HG02938 (cell line): ENCODE results near the gene SHD.
"Not testable (repeated sequence)": the region's sequence is repeated elsewhere in the genome, so short reads cannot be mapped to it uniquely, and the experiment has no call there.

ENCODE experiments used
- ATAC-seq: cut with Tn5 transposase; IDR thresholded peaks from one replicate; pipeline ENCODE4 v1.9.1; 2021; ENCODE audit warnings: mild to moderate bottlenecking, moderate library complexity; ENCODE audit not compliant: unreplicated experiment

SHD gene

GRCh38 chr19:4278419-4279266 lies at the start of gene SHD:
SHD (plus strand) TSS chr19:4279266; CDS start chr19:4280064, 798 bp downstream.
- no peak for ATAC-seq

DNA sequence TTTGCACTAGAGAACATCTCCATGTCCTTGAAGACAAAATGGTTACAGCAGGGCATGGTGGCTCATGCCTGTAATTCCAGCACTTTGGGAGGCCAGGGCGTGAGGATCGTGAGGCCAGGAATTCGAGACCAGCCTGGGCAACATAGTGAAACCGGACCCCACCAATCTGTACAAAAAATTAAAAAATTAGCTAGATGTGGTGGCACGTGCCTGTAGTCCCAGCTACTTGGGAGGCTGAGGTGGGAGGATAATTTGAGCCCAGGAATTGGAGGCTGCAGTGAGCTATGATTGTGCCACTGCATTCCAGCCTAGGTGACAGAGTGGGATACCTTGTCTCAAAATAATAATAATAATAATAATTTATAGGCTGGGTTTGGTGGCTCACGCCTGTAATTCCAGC lies 48.8 kb upstream of the SHD start:
- ATAC-seq: not testable (repeated sequence)

DNA sequence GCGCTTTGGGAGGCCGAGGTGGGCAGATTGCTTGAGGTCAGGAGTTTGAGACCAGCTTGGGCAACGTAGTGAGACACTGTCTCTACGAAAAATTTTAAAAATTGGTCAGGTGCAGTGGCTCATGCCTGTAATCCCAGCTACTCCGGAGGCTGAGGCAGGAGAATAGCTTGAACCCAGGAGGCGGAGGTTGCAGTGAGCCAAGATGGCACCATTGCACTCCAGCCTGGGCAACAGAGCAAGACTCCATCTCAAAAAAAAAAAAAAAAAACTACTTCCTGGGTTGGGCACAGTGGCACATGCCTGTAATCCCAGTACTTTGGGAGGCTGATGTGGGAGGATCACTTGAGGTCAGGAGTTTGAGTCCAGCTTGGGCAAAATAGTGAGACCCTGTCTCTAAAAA lies 47.5 kb upstream of the SHD start:
- not testable (repeated sequence) for ATAC-seq

GRCh38 chr19:4232139-4232538 lies 46.9 kb upstream of the SHD start:
- not testable (repeated sequence) for ATAC-seq

GRCh38 chr19:4232614-4233281 lies 46.3 kb upstream of the SHD start:
- ATAC-seq: no peak

GRCh38 chr19:4233282-4233853 lies 45.7 kb upstream of the SHD start:
- no peak for ATAC-seq

- ATAC-seq: no peak
Measured at GRCh38 chr19:4234142-4234861, 44.8 kb upstream of the SHD start.

- no peak for ATAC-seq
Measured at GRCh38 chr19:4234862-4235201, 44.2 kb upstream of the SHD start.

DNA sequence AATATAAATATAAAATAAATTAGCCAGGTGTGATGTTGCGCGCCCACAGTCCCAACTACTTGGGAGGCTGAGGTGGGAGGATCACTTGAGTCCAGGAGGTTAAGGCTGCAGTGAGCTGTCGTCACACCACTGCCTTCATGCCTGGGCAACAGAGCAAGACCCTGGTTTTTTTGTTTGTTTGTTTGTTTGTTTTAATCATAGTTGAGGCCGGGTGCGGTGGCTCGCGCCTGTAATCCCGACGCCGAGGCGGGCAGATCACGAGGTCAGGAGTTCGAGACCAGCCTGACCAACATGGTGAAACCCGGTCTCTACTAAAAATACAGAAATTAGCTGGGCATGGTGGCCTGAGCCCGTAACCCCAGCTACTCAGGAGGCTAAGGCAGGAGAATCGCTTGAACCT lies 41.6 kb upstream of the SHD start:
- not testable (repeated sequence) for ATAC-seq

DNA sequence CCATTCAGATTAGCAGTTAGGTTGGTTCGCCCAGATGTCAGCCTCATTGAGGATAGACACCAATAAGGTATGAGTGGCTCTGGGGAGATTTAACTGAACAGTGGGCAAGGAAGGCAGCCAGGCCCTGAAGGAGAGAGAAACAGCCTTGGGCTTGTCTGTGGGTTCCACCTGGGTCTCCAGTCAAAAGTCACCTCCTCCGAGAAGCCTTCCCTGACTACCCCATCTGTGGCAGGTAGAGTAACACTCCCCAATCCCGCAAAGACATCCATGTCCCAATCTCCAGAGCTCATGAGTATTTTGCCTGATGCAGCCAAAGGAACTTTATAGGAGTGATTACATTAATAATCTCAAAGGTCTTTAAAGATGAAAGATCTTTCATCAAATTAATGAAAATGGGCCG lies 40.2 kb upstream of the SHD start:
- no peak for ATAC-seq

GRCh38 chr19:4241824-4242430 lies 37.1 kb upstream of the SHD start:
- no peak for ATAC-seq

DNA sequence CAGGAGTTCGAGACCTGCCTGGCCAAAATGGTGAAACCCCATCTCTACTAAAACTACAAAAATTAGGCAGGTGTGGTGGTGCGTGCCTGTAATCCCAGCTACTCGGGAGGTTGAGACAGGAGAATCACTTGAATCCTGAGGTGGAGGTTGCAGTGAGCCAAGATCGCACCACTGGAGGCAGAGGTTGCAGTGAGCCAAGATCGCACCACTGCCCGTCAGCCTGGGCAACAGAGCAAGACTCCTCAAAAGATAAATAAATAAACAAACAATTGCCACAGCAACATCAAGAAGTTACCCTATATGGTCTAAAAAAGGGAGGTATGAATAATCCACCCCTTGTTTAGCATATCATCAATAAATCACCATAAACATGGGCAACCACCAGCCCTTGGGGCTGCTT lies 33.1 kb upstream of the SHD start:
- ATAC-seq: not testable (repeated sequence)

- ATAC-seq: peak; percentile 87
Measured at GRCh38 chr19:4246767-4247593, 32.1 kb upstream of the SHD start, which contains the start of gene YJU2. YJU2 (plus strand) TSS chr19:4247080; CDS start chr19:4247147, 67 bp downstream.

DNA sequence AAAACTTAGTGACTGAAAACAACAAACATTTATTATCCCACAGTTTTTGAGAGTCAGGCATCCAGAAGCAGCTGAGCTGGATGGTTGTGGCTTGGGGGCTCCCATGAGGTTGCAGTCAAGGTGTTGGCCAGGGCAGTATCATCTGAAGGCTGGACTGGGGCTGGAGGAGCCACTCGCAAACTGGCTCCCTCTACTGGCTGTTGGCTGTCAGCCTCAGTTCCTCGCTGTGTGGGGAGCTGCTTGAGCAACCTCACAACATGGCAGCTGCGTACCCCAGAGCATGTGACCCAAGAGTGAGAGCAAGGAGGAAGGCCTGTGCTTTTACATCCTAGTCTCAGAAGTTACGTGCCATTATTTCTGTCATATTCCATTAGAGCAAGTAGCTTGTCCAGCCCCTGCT lies 22.5 kb upstream of the SHD start:
- ATAC-seq: no peak

DNA sequence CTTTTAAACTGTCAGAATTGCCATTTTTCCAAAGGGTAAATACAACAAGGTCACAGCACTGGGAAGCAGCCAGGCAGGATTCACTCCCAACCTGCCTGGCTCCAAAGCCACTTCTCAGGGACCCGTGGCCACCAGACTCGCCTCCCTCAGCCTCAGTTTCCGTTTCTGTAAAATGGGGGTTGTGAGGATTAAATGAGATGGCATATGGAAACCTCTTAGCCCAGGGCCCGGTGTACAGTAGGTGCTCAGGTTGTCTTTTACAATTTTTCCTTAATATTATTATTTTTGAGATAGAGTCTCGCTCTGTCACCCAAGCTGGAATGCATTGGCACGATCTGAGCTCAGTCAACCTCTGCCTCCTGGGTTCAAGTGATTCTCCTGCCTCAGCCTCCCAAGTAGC lies 22.0 kb upstream of the SHD start:
- no peak for ATAC-seq

DNA sequence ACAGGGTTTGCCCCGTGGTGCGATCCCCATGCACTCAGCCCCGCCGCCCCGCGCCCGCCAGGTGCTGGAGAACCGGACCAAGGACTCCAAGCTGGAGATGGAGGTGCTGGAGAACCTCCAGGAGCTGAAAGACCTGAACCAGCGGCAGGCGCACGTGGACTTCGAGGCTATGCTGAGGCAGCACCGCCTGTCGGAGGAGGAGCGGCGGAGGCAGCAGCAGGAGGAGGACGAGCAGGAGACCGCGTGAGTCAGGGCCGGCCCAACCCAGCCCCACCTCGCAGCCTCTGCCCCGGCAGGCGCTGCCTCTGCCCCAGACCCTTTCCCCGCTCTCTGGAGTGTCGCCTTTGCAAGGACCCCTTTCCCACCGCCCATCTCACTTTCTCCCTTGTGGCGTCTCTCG lies 20.9 kb upstream of the SHD start:
- no peak for ATAC-seq

GRCh38 chr19:4260613-4261191 lies 18.4 kb upstream of the SHD start:
- no peak for ATAC-seq

- ATAC-seq: no peak
Measured at GRCh38 chr19:4264812-4265211, 14.3 kb upstream of the SHD start.

- no peak for ATAC-seq
Measured at GRCh38 chr19:4266253-4267000, 12.6 kb upstream of the SHD start.
